CD1c-positive myeloid dendritic cell (primary cell): ENCODE measurements around the gene COL9A3.

Experiments
- DNase-seq: peaks from one replicate; pipeline ENCODE4 v3.0.0-alpha.2; 2016; ENCODE audit errors: extremely low spot score

COL9A3 gene

DNA sequence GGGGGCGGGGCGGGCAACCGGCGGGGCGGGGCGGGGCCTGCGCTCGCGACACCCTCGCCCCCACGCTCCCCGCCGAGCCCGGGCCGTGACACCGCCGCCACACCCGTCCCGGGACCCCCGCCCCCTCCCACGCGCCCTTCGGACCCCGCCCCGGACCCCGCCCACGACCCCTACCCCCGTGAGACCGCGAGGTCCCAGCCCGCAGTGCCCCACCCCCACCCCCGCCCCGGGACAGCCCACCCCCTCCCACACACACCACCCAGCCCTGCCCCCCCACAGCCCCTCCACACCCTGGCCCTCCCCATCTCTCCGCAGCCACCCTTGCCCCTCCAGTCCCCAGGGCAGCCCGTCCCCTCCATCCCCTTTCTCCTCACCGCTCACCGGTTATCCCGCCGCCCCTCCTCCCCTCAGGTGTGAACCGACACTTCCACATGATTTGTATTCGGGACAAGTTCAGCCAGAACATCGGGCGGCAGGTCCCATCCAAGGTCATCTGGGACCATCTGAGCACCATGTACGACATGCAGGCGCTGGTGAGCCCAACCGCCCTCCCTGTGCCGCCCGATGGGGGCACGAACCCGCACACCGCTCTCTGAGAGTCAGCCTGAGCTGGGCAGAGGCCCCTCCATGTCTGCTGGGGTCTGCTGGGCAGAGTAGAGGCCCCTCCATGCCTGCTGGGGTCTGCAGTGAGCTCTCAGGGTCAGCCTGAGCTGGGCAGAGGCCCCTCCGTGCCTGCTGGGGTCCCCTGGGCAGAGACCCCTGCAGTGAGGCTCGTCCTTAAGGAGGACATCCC lies 20.0 kb upstream of the COL9A3 start:
- DNase-seq, result no peak

DNA sequence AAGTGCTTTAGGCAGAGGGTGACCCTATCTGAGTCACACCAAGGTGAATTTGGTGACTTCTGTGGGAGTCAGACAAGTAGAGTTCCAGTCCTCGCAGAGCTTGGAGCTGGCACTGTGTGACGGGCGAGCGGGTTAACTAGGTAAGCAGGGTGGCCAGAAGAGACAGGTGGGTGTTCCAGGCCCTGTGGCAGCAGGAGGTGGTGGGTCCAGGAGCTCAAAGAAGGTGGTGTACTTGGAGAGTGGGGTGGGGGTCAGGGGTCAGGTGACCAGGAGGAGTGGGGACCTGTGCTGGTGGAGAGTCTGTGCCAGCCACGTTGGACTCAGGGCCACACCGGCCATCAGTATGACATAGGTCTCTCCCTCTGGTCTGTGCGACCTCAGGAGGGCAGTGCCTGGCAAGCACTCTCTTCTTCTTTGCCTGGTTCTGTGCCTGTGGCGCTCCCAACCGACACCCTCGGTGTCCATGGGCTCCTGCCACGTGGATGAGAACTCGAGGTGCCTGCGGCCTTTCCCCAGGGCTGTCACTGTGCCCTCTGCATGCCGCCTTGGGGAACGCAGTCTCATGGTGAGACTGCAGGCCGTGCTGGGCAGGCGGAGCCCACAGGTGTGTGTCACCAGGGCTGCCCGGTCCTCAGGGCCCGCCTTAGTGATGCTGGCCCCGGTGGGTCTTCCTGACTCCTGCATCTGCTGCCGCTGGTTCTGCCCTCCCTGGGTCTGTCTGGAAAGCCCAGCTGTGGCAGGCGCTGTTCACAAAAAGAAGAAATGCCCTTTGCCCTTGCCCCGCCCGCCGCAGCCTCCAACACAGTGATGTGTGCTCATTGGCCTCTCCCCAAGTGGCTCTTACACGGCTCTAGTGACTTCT lies 18.9 kb upstream of the COL9A3 start:
- DNase-seq, result peak; percentile 51

DNA sequence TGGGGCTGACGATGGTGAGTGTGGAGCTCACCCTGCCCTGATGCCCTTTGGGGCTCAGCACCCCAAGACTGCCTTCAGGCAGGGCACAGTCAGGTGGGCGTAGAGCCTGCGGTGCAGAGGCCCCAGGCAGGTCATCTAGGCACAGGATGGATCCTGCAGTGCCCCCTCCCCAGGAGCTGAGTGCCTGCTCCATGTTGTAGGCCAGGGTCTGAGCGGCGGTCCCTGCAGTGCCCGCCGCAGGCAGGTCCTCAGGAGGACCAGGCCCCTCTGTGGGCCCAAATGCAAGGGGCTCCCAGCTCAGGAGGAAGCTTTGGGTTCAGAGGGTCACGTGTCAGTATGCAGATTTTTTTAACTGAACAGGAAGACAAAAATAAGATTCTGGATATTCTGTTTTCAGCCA lies 17.8 kb upstream of the COL9A3 start:
- DNase-seq, result no peak

DNA sequence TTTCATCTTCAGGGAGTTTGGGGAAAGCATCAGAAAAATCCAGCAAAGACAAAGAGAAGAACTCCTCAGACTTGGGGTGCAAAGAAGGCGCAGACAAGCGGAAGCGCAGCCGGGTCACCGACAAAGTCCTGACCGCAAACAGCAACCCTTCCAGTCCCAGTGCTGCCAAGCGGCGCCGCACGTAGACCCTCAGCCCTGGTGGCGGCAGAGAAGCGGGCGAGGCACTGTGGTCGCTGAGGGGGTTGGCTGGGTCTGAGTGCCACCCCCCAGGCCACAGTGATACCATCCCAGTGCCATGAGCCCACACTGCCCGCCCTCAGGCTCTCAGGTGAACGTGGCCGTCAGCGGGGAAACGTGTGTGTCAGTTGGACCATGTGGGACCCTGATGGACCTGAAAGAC lies 17.4 kb upstream of the COL9A3 start:
- no peak for DNase-seq

DNA sequence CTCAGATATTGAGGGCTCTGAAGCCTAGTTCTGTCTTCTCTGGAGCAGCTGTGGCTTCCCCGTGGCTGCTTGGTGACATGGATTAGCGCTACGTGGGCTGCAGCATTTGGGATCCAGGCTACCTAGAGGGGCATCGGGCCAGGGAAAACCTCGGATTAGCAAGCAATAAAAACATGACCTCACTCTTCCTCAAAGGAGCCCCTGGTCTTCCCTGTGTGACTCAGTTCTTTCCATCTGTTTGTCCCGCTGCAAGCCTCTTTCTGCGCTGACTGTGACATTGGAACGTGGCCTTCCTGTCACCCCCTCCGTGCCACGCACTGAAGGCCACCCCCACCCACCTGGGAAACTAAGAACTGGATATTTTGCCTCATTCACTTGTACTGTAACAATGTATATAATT lies 17.0 kb upstream of the COL9A3 start:
- no peak for DNase-seq

DNA sequence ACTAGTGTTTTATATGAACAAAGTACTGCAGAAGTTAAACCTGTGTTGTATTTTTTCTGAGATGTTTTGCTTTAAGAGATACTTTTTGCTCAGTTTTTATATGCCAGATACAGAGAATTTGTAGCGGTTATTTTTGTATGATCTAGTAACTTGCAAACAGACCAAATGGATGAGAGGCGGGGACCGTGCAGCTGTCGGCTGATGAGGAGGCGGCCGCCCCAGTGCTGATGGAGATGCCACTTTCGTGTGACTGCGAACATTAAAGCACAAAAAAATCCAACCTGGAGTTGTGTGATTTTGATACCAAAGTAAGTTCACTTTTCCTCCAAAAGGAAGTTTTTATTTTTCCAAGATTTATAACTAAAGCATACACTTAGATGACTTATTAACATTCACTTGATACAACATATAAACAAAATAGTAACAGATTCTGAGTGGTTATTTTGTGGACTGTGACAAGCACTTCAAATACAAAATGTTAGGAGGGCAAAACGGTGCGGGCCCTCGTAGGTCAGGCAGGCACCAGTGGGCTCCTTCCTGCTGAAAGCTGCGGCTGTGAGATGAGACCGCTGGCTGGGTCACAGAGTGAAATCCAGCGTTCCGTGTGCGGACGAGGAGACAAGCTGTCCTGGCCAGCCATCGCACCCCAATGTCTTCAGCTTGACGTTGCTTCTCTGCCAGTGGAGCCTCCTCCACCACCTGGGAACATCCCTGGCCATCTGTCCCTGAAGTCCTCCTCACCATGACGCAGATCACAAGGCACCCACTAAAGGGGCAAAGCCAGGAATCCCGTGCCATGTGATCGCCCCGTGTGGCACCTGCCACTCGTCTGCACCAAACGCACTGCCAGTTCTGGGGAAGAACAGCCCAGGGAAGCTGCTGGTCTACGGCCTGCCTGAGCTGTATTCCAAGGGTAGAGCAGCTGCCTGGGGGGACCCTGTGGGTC lies 16.3 kb upstream of the COL9A3 start:
- no peak for DNase-seq

DNA sequence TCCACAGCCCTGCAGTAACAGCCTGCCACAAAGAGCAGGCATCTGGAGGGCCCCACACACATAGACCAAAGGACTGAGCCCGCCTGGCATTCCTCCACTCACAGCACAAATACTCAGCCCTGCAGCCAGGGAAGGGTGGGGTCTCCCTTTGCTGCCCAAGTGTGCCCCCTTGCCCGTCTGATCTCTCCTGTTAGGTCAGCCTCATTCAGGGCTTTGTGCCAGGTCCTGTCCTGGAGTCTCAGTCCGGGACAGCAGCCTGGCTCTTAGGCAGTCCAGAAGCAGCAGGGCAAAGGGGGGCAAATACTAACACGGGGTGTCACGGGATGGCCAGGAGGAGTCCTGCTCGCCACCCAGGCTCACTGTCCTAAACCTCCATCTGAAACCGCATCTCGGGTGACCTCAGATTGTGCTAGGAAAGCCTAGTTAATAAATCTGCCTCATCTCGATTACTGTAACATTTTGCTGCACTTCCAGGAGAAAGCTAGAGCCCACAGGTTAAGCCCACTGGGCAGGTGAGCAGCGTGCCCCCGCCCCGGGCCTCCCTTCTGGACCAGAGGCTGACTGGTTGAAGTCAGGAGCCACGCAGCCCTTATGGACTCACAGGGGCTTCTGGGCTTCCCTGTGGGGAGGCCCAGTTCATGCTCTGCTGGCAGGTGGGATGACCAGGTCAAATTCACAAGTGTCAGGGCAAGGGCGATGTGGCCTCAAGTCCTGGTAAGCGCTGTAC lies 15.4 kb upstream of the COL9A3 start:
- DNase-seq, result no peak

DNA sequence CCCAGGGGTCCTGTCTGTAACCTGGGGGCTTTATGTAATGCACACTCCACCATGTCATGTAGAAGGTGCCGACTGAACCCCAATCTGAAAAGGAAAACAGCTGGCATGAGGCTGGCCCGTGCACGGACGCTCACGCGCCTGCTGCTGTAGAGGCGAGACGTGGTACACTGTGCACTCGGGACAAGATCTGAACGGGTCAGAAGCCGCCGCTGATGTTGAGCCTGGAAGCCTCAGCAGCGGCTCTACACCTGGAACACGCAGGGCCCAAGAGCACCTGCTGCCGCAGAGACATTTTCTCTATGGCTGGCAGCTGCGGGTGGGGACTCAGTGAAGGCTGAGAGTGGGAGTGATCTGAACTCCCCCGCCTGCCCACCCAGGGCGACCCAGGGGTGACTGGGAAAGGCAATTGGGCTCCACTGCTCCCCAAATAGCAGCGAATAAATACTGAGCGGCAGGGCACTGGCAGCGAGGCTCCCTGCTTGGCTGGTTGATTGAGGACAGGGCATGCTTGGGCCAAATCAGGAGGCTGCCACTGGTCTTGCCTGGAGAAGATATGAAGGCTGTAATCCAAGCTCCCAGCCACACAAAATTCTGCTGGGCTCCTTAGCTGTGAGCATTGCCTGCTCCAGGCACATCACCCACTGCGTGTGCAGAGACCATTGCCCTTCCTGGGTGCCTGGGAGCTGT lies 14.7 kb upstream of the COL9A3 start:
- DNase-seq, result no peak

DNA sequence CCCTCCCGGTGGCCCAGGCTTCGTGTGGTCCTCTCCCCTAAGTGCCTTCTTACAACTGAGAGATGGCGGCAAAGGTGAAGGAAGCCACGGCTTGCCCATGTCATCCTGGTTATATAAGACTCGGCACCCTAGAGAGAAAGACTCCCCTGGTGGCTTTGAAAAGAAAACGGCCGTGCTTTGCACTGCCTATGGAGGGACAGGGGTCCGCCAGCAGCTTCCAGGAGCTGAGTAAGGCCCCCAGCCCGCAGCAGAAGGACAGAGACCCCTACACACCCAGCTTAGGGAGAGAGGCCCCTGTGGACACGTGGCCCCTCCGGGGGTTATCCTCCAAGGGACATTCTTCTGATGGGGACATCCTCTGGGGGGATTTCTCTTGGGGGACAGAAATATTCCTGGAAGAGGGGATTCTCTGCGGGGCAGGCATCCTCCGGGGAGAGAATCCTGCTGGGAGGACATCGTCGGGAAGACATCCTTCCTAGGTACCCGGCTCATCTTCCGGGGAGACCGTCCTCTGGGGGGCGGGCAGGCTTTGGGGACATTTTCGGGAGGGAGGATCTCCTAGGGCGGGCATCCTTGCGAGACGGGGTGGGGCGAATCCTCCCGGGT lies 12.7 kb upstream of the COL9A3 start:
- DNase-seq, result peak; percentile 21

DNA sequence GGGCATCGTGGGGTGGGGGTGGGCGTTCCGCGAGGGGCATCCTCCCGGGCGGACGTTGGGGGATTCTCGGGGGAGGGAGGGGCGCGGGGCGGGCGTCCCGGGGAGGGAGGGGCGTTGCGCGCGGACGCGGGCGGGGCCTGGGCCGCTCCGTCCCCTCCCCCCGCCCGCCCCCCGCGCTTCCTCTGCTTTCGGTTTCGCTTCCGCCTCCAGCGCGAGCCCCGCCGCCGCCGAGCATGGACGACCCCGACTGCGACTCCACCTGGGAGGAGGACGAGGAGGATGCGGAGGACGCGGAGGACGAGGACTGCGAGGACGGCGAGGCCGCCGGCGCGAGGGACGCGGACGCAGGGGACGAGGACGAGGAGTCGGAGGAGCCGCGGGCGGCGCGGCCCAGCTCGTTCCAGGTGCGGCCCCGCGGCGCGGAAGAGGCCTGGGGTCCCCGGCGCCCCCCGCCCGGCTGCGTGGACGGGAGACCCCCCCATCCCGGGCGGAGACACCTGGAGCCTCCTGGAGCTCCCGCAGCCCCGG lies 12.2 kb upstream of the COL9A3 start, which contains the start of gene OGFR:
Gene OGFR, plus strand, starts transcription at position 209 of the 528 bp plus-strand sequence. Its CDS starts 25 bp downstream, at position 234.
- DNase-seq, result peak; percentile 67

DNA sequence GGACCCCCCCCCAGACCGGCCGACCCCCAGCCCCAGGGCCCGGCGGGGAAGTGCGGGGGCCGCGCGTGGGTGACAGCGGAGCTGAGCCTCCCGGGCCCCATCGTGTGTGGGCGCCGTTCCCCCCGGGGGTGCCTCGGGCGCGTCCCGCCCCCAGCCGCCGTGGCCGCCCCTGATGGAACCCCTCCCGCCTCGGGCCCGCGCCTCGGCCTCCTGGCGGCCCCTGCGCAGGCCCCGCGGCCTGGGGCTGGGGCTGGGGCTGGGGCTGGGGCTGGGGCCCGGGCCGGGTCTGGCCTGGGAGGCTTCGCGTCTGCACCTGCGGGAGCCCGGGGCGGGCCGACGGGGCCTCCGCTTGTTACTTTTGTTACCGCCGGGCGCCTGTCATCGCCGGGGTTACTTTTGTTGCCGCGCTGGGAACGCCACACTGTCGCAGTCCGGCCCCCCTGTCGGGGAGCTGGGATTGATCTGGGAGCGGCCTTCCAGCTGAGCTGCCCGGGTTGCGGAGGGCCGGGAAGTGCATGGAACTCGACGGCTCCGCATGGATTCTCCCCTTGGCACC lies 11.6 kb upstream of the COL9A3 start:
- no peak for DNase-seq

DNA sequence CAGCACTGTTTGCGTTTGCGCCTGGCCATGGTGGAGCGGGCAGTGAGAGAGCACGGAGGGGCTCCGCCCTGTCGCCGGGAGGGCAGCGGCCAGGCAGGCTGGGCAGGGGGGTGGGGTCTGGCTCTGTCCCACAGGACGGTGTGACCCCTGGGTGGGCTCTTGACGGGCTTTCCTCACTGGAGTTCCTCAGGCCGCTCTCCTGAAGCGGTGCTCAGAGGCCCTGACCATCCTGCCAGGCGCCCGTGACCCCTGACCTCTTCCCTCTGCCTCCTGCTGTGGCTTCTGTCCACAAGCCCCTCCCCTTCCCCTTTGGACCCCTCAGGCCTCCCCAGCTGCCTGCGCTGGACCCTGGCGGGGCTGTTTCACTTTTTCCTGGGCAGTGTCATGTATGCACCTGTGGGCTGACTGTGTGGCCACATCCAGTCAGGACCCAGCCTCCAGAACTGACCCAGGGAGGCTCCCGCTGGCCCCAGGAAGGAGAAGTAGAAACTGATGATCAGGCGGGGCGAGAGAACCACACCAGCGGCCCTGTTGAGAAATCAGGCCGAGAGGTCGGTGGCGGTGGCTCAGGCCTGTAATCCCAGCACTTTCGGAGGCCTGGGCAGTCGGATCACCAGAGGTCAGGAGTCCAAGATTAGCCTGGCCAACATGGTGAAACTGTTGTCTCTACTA lies 11.0 kb upstream of the COL9A3 start:
- peak; percentile 85 for DNase-seq

DNA sequence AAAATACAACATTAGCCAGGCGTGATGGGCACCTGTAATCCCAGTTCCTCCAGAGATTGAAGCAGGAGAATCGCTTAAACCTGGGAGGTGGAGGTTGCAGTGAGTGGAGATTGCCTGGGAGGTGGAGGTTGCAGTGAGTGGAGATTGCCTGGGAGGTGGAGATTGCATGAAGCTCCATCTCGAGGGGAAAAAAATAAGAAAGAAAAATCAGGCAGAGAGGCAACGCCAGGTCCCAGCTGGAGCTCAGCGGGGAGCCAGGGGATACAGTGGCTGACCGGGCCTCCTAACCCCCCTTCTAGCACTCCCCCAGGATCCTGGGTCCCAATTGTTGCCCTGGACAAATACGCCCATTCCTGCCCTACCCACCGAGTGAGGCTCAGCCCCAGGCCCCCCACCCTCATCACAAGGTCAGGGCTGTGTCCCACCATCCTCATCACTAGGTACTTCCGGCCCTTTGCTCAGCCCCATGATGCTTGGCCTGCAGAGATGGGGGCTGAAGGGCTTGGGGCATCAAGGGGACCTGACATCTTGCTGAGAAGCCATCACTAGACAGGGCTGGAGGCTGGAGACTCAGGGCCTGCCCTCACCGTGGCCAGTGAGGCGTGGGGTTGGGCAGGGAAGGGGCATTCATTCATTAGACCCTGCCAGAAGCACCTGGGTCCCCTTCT lies 10.3 kb upstream of the COL9A3 start:
- DNase-seq, result no peak

DNA sequence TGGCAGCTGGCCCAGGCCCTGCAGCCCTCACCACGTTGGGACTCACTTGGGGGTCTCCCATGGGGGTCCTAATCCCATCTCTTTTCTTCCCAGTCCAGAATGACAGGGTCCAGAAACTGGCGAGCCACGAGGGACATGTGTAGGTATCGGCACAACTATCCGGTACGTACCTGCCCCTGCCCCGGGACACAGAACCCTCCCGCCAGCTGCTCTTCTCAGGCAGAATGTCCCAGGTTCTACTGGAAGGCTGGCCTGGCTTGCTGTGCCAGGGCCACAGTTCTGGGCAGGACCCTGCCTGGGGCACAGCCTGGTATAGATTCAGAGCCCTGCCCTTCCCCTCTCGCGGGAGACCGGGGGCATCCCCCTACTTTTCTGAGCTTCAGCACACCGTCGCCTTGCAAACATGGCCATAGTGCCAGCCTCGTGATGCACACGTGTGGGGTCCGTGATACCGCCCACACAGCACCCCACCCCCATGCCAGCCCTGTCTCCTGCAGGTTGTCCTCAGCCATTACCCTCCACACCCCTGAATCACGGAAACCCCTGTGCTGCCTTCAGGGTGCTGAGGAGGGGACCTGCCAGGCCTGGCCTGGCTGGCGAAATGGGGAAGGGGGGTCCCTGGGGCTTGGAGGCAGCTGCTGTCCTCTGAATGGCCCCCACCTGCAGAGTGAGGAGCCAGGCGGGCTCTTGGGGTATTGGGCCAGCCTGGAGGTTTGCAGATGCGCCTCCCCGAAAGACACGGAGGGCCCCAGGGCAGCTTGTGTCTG lies 9.2 kb upstream of the COL9A3 start:
- DNase-seq, result no peak

DNA sequence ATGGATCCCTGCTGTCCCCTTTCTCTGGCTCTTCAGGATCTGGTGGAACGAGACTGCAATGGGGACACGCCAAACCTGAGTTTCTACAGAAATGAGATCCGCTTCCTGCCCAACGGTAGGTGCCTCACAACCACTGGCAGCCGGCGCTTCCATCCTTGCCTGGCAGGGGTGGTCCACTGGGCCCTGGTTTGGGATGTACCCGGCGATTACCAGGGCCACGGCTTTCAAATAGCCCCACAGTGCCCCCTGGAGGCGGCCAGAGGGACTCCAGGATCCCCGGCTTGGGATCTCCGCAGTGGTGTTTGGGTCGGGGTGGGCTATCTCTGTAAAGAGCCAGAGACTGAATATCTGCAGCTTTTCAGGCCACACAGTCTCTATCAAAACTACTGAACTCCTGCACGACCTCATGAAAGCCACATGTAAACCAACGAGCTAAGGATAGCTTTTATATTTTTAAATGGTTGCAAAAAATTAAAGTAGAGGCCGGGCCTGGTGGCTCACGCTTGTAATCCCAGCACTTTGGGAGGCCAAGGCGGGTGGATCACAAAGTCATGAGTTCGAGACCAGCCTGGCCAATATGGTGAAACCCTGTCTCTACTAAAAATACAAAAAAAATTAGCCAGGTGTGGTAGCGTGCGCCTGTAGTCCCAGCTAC lies 8.5 kb upstream of the COL9A3 start:
- peak; percentile 79 for DNase-seq

DNA sequence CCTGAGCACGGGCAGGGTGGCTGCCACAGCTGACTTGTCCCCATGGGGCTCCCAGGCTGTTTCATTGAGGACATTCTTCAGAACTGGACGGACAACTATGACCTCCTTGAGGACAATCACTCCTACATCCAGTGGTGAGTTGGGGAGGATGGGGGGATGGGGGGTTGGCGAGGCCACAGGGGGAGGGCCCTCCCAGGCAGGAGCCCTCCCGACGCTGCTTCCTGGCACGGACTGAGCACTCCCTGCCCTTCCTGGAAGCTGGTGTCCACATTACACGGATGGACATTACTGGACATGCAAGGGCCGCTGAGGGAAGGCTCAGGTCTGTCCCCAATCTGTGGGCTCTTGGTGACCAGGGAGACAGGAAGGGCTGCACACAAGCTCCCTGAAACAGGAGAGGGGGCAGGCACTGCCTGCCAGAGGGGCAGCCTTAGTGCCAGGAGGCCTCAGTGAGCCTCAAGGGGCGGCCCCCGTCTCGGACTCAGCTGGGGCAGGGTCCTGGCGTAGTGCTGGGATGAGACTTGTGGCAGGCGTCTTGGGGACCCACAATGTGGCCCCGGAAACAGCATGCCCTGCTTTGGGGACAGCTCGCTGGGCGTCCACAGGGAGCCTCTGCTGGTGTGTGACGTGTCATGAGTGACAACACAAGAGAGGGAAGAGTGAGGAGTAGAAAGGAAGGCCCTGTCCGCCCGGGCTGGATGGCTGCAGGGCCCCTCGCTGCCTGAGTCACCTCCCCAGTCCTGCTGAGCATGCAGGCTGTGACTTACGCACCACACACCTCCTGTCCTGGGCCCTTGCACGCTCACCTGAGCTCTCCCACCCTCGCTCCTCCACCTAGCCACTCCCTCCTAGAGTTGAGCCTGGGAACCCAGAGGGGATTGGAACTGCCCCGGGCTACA lies 7.1 kb upstream of the COL9A3 start:
- no peak for DNase-seq
